Activated B cell treated with CpG ODN at 0.5 μM for 24 hours (primary cell): ENCODE measurements around the gene HIP1R. TPM values are rescaled to one million over a fixed set of nuclear protein-coding genes. Genes with fewer than 3 reads are reported as not detected.

Source experiments
- ATAC-seq: fragments of 200-7000 bp; cut with Tn5 transposase; one replicate; pipeline ENCODE4 v1.10.0; 2021; ENCODE audit warnings: low read depth, mild to moderate bottlenecking, moderate library complexity
- CTCF ChIA-PET: fragments of 350-600 bp; sonication (Branson Sonifier 250); formaldehyde crosslinking; loops from one replicate; lab custom pipeline; 2021; ENCODE audit warnings: antibody characterized with exemption; lab: Charles Lee
- POLR2A ChIA-PET: fragments of 350-600 bp; sonication (Branson Sonifier 250); formaldehyde crosslinking; loops from one replicate; lab custom pipeline; 2021; ENCODE audit warnings: antibody characterized with exemption; lab: Charles Lee
- DNase-seq: peaks from one replicate; pipeline ENCODE4 v3.0.0; 2022
- H3K27ac Mint-ChIP-seq: one replicate; pipeline ENCODE4 v1.8.0; 2020; ENCODE audit warnings: mixed read lengths
- H3K27me3 Mint-ChIP-seq: one replicate; pipeline ENCODE4 v1.8.0; 2021; ENCODE audit warnings: mixed read lengths
- H3K36me3 Mint-ChIP-seq: one replicate; pipeline ENCODE4 v1.8.0; 2021; ENCODE audit warnings: low read depth, mixed read lengths
- H3K4me1 Mint-ChIP-seq: one replicate; pipeline ENCODE4 v1.8.0; 2021; ENCODE audit warnings: mixed read lengths
- H3K4me3 Mint-ChIP-seq: one replicate; pipeline ENCODE4 v1.8.0; 2020; ENCODE audit warnings: mild to moderate bottlenecking, mixed read lengths
- H3K9me3 Mint-ChIP-seq: one replicate; pipeline ENCODE4 v1.8.0; 2020; ENCODE audit warnings: mixed read lengths
- intact Hi-C: fragments of 100-400 bp; cut with micrococcal nuclease; formaldehyde crosslinking; loops from one replicate; pipeline ENCODE4 v1.15.1; 2024
- total RNA-seq: library from RNA; stranded (reverse); gene quantifications from 2 replicates; pipeline ENCODE4 v1.2.3, GENCODE V29; 2022
- TF ChIP-seq, protein P1 (sequence below): fragments of 200-600 bp; IDR thresholded peaks from one replicate; pipeline ENCODE4 v1.8.0; 2022; ENCODE audit warnings: antibody characterized with exemption, mild to moderate bottlenecking

HIP1R gene
- total RNA-seq, 1 donor from 2014 or later: 154 TPM

GRCh38 chr12:122880155-122880667 lies 45.0 kb downstream of the HIP1R start:
- DNase-seq (no peak), ATAC-seq (no peak)
- Mint-ChIP-seq H3K36me3 (peaks cover 41% of the 10 kb centered on the region), H3K27me3 (no peaks in the 10 kb centered on the region), H3K9me3 (no peaks in the 10 kb centered on the region), H3K27ac (peak overlapping the region; percentile 32), H3K4me1 (peaks cover 98% of the 10 kb centered on the region), H3K4me3 (peak overlapping the region; percentile 26)
- POLR2A ChIA-PET: interaction anchor here (0.7 to 4.4 kb wide), 8 partner anchors 9 to 353 kb away, joined by 3 to 35 read pairs (median 4); partner anchors contain the start of genes MPHOSPH9 and MTRFR
- CTCF ChIA-PET: interaction anchor here (1.0 to 4.0 kb wide), 8 partner anchors 9 to 358 kb away, joined by 3 to 25 read pairs (median 10); no protein-coding TSS in a partner anchor
- intact Hi-C loops: loop anchor here (1.0 to 2.0 kb wide), 2 partner anchors 15 to 72 kb away; no protein-coding TSS in a partner anchor
- TF ChIP-seq, protein P1, sequence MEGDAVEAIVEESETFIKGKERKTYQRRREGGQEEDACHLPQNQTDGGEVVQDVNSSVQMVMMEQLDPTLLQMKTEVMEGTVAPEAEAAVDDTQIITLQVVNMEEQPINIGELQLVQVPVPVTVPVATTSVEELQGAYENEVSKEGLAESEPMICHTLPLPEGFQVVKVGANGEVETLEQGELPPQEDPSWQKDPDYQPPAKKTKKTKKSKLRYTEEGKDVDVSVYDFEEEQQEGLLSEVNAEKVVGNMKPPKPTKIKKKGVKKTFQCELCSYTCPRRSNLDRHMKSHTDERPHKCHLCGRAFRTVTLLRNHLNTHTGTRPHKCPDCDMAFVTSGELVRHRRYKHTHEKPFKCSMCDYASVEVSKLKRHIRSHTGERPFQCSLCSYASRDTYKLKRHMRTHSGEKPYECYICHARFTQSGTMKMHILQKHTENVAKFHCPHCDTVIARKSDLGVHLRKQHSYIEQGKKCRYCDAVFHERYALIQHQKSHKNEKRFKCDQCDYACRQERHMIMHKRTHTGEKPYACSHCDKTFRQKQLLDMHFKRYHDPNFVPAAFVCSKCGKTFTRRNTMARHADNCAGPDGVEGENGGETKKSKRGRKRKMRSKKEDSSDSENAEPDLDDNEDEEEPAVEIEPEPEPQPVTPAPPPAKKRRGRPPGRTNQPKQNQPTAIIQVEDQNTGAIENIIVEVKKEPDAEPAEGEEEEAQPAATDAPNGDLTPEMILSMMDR: no peak

DNA sequence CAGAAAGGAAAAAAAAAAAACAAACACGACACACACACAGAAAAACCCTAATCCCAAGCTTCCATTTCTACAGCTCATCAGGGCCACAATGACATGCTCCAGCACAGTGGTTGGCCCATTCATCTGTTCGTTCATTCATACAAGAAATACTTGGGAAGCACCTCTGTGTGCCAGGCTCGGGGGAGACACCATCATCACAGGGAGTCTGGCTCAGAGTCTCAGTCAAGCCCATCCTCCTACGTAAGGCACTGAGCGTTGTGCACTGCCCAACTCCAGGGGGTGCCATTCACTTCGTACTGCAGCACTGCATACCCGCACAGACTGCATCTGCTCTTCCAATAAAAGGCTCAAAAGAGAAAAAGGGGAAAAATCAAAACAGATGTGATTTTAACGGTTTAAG lies 45.4 kb downstream of the HIP1R start:
- Mint-ChIP-seq H3K4me3 (peak overlapping the region; percentile 26), H3K36me3 (peaks cover 41% of the 10 kb centered on the region), H3K9me3 (no peaks in the 10 kb centered on the region), H3K4me1 (peaks cover 94% of the 10 kb centered on the region), H3K27me3 (no peaks in the 10 kb centered on the region), H3K27ac (peak overlapping the region; percentile 32)
- intact Hi-C loops: loop anchor here (1.0 to 2.0 kb wide), 3 partner anchors 10 to 72 kb away; no protein-coding TSS in a partner anchor
- ChIA-PET CTCF (interaction anchor here (1.0 to 4.0 kb wide), 8 partner anchors 10 to 358 kb away, joined by 3 to 25 read pairs (median 10); no protein-coding TSS in a partner anchor), POLR2A (interaction anchor here (0.7 to 4.4 kb wide), 8 partner anchors 8 to 352 kb away, joined by 3 to 35 read pairs (median 4); partner anchors contain the start of genes MPHOSPH9 and MTRFR)
- peak; percentile 70 for ATAC-seq
- TF ChIP-seq, protein P1: no peak
- no peak for DNase-seq

- Mint-ChIP-seq H3K4me1 (peaks cover 94% of the 10 kb centered on the region), H3K27ac (no peak overlapping the region), H3K27me3 (no peaks in the 10 kb centered on the region), H3K9me3 (no peaks in the 10 kb centered on the region), H3K36me3 (peaks cover 29% of the 10 kb centered on the region), H3K4me3 (no peak overlapping the region)
- no peak for DNase-seq
- ATAC-seq: no peak
- ChIA-PET CTCF (interaction anchor here (0.7 to 4.0 kb wide), 6 partner anchors 12 to 355 kb away, joined by 3 to 25 read pairs (median 4); partner anchors contain the start of gene VPS37B), POLR2A (interaction anchor here (0.9 to 4.4 kb wide), 8 partner anchors 9 to 64 kb away, joined by 3 to 35 read pairs (median 5); partner anchors contain the start of gene VPS37B)
- TF ChIP-seq, protein P1: no peak
- intact Hi-C loops: no loop called here
Measured at GRCh38 chr12:122882908-122883558, 47.8 kb downstream of the HIP1R start.

DNA sequence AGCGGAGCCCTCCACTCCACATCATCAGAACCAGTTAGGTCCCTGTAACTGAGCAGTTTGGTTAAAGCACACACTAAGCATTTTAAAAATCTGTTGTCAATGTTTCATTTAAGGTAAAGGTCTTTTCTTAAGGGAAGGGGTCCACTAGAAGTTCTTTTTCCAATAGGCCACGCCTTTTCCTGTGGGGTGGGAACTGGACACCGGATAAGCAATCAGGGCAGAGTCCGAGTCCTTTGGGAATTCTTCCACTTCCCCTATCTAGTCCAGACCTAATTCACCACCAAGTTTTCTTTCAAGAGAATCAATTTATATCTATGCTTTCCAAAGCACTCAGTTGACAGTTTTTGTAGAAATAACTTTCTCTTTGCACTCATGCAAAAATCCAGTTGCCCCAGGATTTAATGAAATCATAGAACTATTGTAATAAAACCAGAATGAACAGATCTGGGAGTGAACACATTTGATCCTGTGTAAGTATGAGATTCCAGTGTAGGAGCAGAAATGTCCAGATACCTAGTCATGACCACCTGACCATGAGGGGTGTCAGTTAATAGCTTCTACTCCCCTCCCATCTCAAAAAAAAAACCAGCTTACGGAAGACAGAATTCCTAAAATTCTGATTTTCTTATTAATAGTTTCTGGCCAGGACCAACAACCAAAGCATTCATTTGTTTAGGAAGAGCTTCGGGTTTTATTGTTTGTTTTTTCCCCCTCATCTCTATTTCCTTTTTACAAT lies 49.0 kb downstream of the HIP1R start:
- Mint-ChIP-seq H3K4me1 (peaks cover 94% of the 10 kb centered on the region), H3K27me3 (no peaks in the 10 kb centered on the region), H3K27ac (peak overlapping the region; percentile 30), H3K4me3 (peak overlapping the region; percentile 13), H3K9me3 (no peaks in the 10 kb centered on the region), H3K36me3 (peaks cover 24% of the 10 kb centered on the region)
- ATAC-seq (no peak), DNase-seq (no peak)
- POLR2A ChIA-PET: interaction anchor here (0.5 to 2.7 kb wide), 7 partner anchors 11 to 111 kb away, joined by 3 to 7 read pairs (median 5); partner anchors contain the start of gene VPS37B
- CTCF ChIA-PET: interaction anchor here (1.2 to 1.9 kb wide), 2 partner anchors 11 to 13 kb away, joined by 3 to 6 read pairs; partner anchors contain the start of gene VPS37B
- TF ChIP-seq, protein P1: no peak
- intact Hi-C loops: no loop called here
